IMR-90 (cell line): ENCODE data around the gene PODNL1. TPM values are rescaled to one million over a fixed set of nuclear protein-coding genes. Genes with fewer than 3 reads are reported as not detected.

Experiments
- ATAC-seq: fragments of 200-7000 bp; cut with Tn5 transposase; 2 replicates; pipeline ENCODE4 v1.9.1; 2020; ENCODE audit warnings: low read depth, mild to moderate bottlenecking, moderate library complexity
- BruUV-seq: library from RNA; stranded (reverse); fragments of 400-500 nt; replicated peaks from 2 replicates; lab custom pipeline; 2021; lab: Mats Ljungman, UMichigan
- CTCF ChIA-PET: fragments of 300-600 bp; formaldehyde crosslinking; extraction: SDS; loops from one replicate; lab custom pipeline; 2021; ENCODE audit warnings: antibody characterized with exemption; lab: Yijun Ruan, JAX
- POLR2A ChIA-PET: fragments of 300-600 bp; sonication (Branson Sonifier 250); formaldehyde crosslinking; loops from one replicate; lab custom pipeline; 2022; ENCODE audit warnings: antibody characterized with exemption; ENCODE audit not compliant: unreplicated experiment; lab: Charles Lee
- DNase-seq: peaks from one replicate; pipeline ENCODE4 v3.0.0; 2013
- H2AFZ ChIP-seq: replicated peaks from 2 replicates; pipeline ENCODE3; 2013; ENCODE audit warnings: low read length, mild to moderate bottlenecking; ENCODE audit not compliant: poor library complexity
- H2AK5ac ChIP-seq: 2 replicates; pipeline ENCODE4 v1.6.1; 2013; ENCODE audit warnings: low read depth, low read length, inconsistent platforms
- H2AK9ac ChIP-seq: replicated peaks from 2 replicates; pipeline ENCODE3; 2013; ENCODE audit warnings: mild to moderate bottlenecking, low read depth, low read length, moderate library complexity; ENCODE audit not compliant: poor library complexity
- H2BK120ac ChIP-seq: 2 replicates; pipeline ENCODE4 v1.6.1; 2013; ENCODE audit warnings: low read depth, low read length, inconsistent platforms
- H2BK15ac ChIP-seq: 3 replicates; pipeline ENCODE4 v1.6.1; 2013; ENCODE audit warnings: low read depth, low read length, inconsistent platforms
- H2BK20ac ChIP-seq: 2 replicates; pipeline ENCODE4 v1.6.1; 2013; ENCODE audit warnings: low read depth, mild to moderate bottlenecking, inconsistent platforms, low read length, moderate library complexity
- H2BK5ac ChIP-seq: 2 replicates; pipeline ENCODE4 v1.6.1; 2013; ENCODE audit warnings: mild to moderate bottlenecking, low read depth, low read length, inconsistent platforms; ENCODE audit not compliant: poor library complexity, severe bottlenecking
- H3K14ac ChIP-seq: replicated peaks from 2 replicates; pipeline ENCODE4 v1.6.1; 2013; ENCODE audit warnings: low read depth, low read length, inconsistent platforms
- H3K18ac ChIP-seq: 2 replicates; pipeline ENCODE4 v1.6.1; 2013; ENCODE audit warnings: low read depth, low read length, control low read depth
- H3K23ac ChIP-seq: 2 replicates; pipeline ENCODE4 v1.6.1; 2013; ENCODE audit warnings: low read depth, low read length, inconsistent platforms
- H3K27ac ChIP-seq: 2 replicates; pipeline ENCODE4 v1.5.1; 2013; ENCODE audit warnings: mild to moderate bottlenecking, control low read depth, low read length; ENCODE audit not compliant: insufficient read depth
- H3K27me3 ChIP-seq: 2 replicates; pipeline ENCODE4 v1.6.1; 2013; ENCODE audit warnings: low read length; ENCODE audit not compliant: control insufficient read depth, insufficient read depth
- H3K36me3 ChIP-seq: 2 replicates; pipeline ENCODE4 v1.6.1; 2013; ENCODE audit warnings: low read length, mixed read lengths; ENCODE audit not compliant: control insufficient read depth, insufficient read depth
- H3K4ac ChIP-seq: 2 replicates; pipeline ENCODE4 v1.6.1; 2013; ENCODE audit warnings: low read depth, low read length, inconsistent platforms
- H3K4me1 ChIP-seq: 2 replicates; pipeline ENCODE4 v1.6.1; 2013; ENCODE audit warnings: low read length, mixed read lengths; ENCODE audit not compliant: control insufficient read depth, insufficient read depth
- H3K4me2 ChIP-seq: 2 replicates; pipeline ENCODE4 v1.6.1; 2013; ENCODE audit warnings: low read depth, mild to moderate bottlenecking, control low read depth, low read length, moderate library complexity
- H3K4me3 ChIP-seq: 2 replicates; pipeline ENCODE4 v1.5.1; 2013; ENCODE audit warnings: low read depth, mild to moderate bottlenecking, control low read depth, low read length, moderate library complexity; ENCODE audit not compliant: insufficient read depth
- H3K56ac ChIP-seq: 2 replicates; pipeline ENCODE4 v1.6.1; 2013; ENCODE audit warnings: low read length, inconsistent platforms; ENCODE audit not compliant: insufficient read depth; ENCODE audit errors: extremely low read depth
- H3K79me1 ChIP-seq, 2 experiments: 2 replicates each; pipeline ENCODE4 v1.6.1; 2013; ENCODE audit warnings: low read length in 2 of 2, inconsistent platforms in 1 of 2, low read depth in 1 of 2
- H3K9ac ChIP-seq: 2 replicates; pipeline ENCODE4 v1.6.1; 2013; ENCODE audit warnings: low read depth, low read length, control low read depth
- H3K9me1 ChIP-seq: 2 replicates; pipeline ENCODE4 v1.6.1; 2013; ENCODE audit warnings: low read length, inconsistent platforms; ENCODE audit not compliant: insufficient read depth
- H3K9me3 ChIP-seq: 2 replicates; pipeline ENCODE4 v1.6.1; 2013; ENCODE audit warnings: low read length; ENCODE audit not compliant: control insufficient read depth, insufficient read depth
- H4K20me1 ChIP-seq: 2 replicates; pipeline ENCODE4 v1.6.1; 2013; ENCODE audit warnings: low read length, inconsistent platforms; ENCODE audit not compliant: insufficient read depth
- H4K5ac ChIP-seq: 2 replicates; pipeline ENCODE4 v1.6.1; 2013; ENCODE audit warnings: mild to moderate bottlenecking, low read depth, low read length, control low read depth
- H4K8ac ChIP-seq, 2 experiments: 2 replicates each; pipeline ENCODE4 v1.6.1; 2013; ENCODE audit warnings: low read depth in 2 of 2, low read length in 2 of 2, control low read depth in 1 of 2, inconsistent platforms in 1 of 2
- H4K91ac ChIP-seq: 2 replicates; pipeline ENCODE4 v1.6.1; 2013; ENCODE audit warnings: low read depth, low read length, inconsistent platforms; ENCODE audit not compliant: insufficient read depth
- MAFK ChIP-seq: IDR thresholded peaks from 2 replicates; pipeline ENCODE4 v1.6.1; 2012; ENCODE audit warnings: low read depth, low read length, improper control_type of control experiment
- MAZ ChIP-seq: IDR thresholded peaks from 2 replicates; pipeline ENCODE4 v1.6.1; 2012; ENCODE audit warnings: low read depth, mild to moderate bottlenecking, low read length, improper control_type of control experiment, moderate library complexity, borderline replicate concordance
- USF2 ChIP-seq: fragments of 150-350 bp; IDR thresholded peaks from 2 replicates; pipeline ENCODE4 v1.6.1; 2017; ENCODE audit warnings: mild to moderate bottlenecking, antibody characterized with exemption, low read length, low read depth
- WGBS, 2 experiments: methylation state at CpG; one replicate each; pipeline versions ENCODE4 v1.1.5 to v1.1.7; 2013; ENCODE audit warnings: missing lambda C conversion rate in 2 of 2; ENCODE audit not compliant: insufficient read length in 1 of 2; ENCODE audit errors: extremely low coverage in 2 of 2; 5-methylcytosine and 5-hydroxymethylcytosine counted together
- dilution Hi-C: fragments of 300-500 bp; cut with HindIII; formaldehyde crosslinking; loops from one replicate; pipeline ENCODE4 v1.14.3; 2018; ENCODE audit warnings: low sequenced_read_pairs; ENCODE audit not compliant: unreplicated experiment
- in situ Hi-C: fragments of 300-500 bp; cut with MboI; formaldehyde crosslinking; loops from 3 replicates; pipeline ENCODE4 v1.14.3; 2019; ENCODE audit warnings: low sequenced_read_pairs, inconsistent platforms, mixed read lengths
- intact Hi-C: fragments of 100-400 bp; cut with micrococcal nuclease; formaldehyde crosslinking; loops from 2 replicates; pipeline ENCODE4 v1.10.0; 2022
- polyA plus RNA-seq, 3 experiments: library from polyadenylated mRNA; depleted of rRNA; stranded (reverse); fragments of >200 nt; gene quantifications; 2 replicates each; pipeline ENCODE4 v1.2.3, GENCODE V29; 2012; ENCODE audit warnings: low replicate concordance in 1 of 3
- total RNA-seq: library from RNA; depleted of rRNA; stranded (reverse); fragments of >200 nt; gene quantifications from 2 replicates; pipeline ENCODE4 v1.2.3, GENCODE V29; 2012

PODNL1 gene
- total and polyA plus RNA-seq, 2 of the 4 experiments (the other 2 are of a cell fraction), result under 0.01 to 2.4 TPM

GRCh38 chr19:13942023-13942684 lies 3.9 kb upstream of the PODNL1 start:
- no peaks in the 10 kb centered on the region for H4K20me1 ChIP-seq
- dilution Hi-C loops (no loop called here), in situ Hi-C loops (no loop called here), intact Hi-C loops (no loop called here)
- H2BK120ac ChIP-seq, result no peak overlapping the region
- peak overlapping the region; percentile 67 for H2AFZ ChIP-seq
- H3K56ac ChIP-seq, result no peak overlapping the region
- DNase-seq (no peak), ATAC-seq (no peak)
- H2BK20ac ChIP-seq, result no peak overlapping the region
- WGBS, 2 experiments, result no CpG with 5 or more reads among the region's 1 CpG
- no peak overlapping the region for H4K91ac ChIP-seq
- H3K23ac ChIP-seq, result no peak overlapping the region
- H3K9me3 ChIP-seq, result no peaks in the 10 kb centered on the region
- no peak overlapping the region for H3K9ac ChIP-seq
- H3K9me1 ChIP-seq, result no peaks in the 10 kb centered on the region
- no peak overlapping the region for H2BK15ac ChIP-seq
- H3K27me3 ChIP-seq, result no peaks in the 10 kb centered on the region; the same call in 1 of the 2 replicates
- H2AK9ac ChIP-seq, result no peak overlapping the region
- H3K4ac ChIP-seq, result no peak overlapping the region
- peaks cover 0 to 4% of the 10 kb centered on the region in 2 experiments; a peak in 1 of 4 replicates for H3K79me1 ChIP-seq
- no peaks in the 10 kb centered on the region for H3K36me3 ChIP-seq
- H4K5ac ChIP-seq, result no peak overlapping the region
- H3K18ac ChIP-seq, result no peak overlapping the region
- CTCF ChIA-PET, result no interaction called here
- H3K14ac ChIP-seq, result no peak overlapping the region
- no peak overlapping the region for H3K4me2 ChIP-seq
- no peak overlapping the region for H2BK5ac ChIP-seq
- POLR2A ChIA-PET, result no interaction called here
- H3K4me1 ChIP-seq, result peaks cover 5% of the 10 kb centered on the region
- no peak overlapping the region for H2AK5ac ChIP-seq
- TF ChIP-seq MAZ (no peak), MAFK (no peak), USF2 (peak; percentile 77)
- no peak overlapping the region for H3K4me3 ChIP-seq
- no peak overlapping the region for H4K8ac ChIP-seq
- no TSS peak for BruUV-seq
- H3K27ac ChIP-seq, result no peak overlapping the region
